HPDE6-E6E7 (cell line): ENCODE data around the gene TMEM131.
"Not testable (repeated sequence)": the region's sequence is repeated elsewhere in the genome, so short reads cannot be mapped to it uniquely, and the experiment has no call there.

Experiments
- DNase-seq: peaks from one replicate; pipeline ENCODE4 v3.0.0; 2011; ENCODE audit warnings: missing footprints; ENCODE audit errors: extremely low spot score

Gene TMEM131

GRCh38 chr2:97957432-97958183, 38.1 kb downstream of the TMEM131 start:
- DNase-seq = no peak

GRCh38 chr2:97956753-97957152, 39.0 kb downstream of the TMEM131 start:
- not testable (repeated sequence) for DNase-seq

GRCh38 chr2:97953853-97954252, 41.9 kb downstream of the TMEM131 start:
- no peak for DNase-seq

- no peak for DNase-seq
Observed at GRCh38 chr2:97952357-97952756, 43.4 kb downstream of the TMEM131 start.

- no peak for DNase-seq
Observed at GRCh38 chr2:97951155-97951680, 44.5 kb downstream of the TMEM131 start.

- DNase-seq = peak; percentile 34
Observed at GRCh38 chr2:97950329-97951154, 45.2 kb downstream of the TMEM131 start.

- DNase-seq = no peak
Observed at GRCh38 chr2:97948926-97949325, 46.8 kb downstream of the TMEM131 start.

- no peak for DNase-seq
Observed at GRCh38 chr2:97945791-97946190, 50.0 kb downstream of the TMEM131 start.

GRCh38 chr2:97936881-97937280, 58.9 kb downstream of the TMEM131 start:
- no peak for DNase-seq

- peak; percentile 25 for DNase-seq
Observed at GRCh38 chr2:97936199-97936598, 59.5 kb downstream of the TMEM131 start.

- no peak for DNase-seq
Observed at GRCh38 chr2:97935719-97936161, 60.0 kb downstream of the TMEM131 start.

- DNase-seq = no peak
Observed at GRCh38 chr2:97932975-97933662, 62.6 kb downstream of the TMEM131 start.

GRCh38 chr2:97931858-97932225, 63.9 kb downstream of the TMEM131 start:
- DNase-seq = no peak

GRCh38 chr2:97931118-97931857, 64.5 kb downstream of the TMEM131 start:
- no peak for DNase-seq

GRCh38 chr2:97928591-97928990, 67.2 kb downstream of the TMEM131 start:
- DNase-seq = no peak

- no peak for DNase-seq
Observed at GRCh38 chr2:97926946-97927345, 68.8 kb downstream of the TMEM131 start.

GRCh38 chr2:97924194-97924593, 71.6 kb downstream of the TMEM131 start:
- no peak for DNase-seq

GRCh38 chr2:97919858-97920257, 75.9 kb downstream of the TMEM131 start:
- no peak for DNase-seq

- no peak for DNase-seq
Observed at GRCh38 chr2:97918818-97919217, 76.9 kb downstream of the TMEM131 start.

GRCh38 chr2:97917668-97918067, 78.1 kb downstream of the TMEM131 start:
- not testable (repeated sequence) for DNase-seq

- DNase-seq = no peak
Observed at GRCh38 chr2:97914691-97915213, 81.0 kb downstream of the TMEM131 start.
